CMK (cell line): ENCODE results near the gene CABLES1.
A peak's percentile ranks its signal among the peaks of the same experiment; 100 is the strongest.

Source experiments
- DNase-seq: peaks from one replicate; pipeline ENCODE4 v3.0.0-alpha.2; 2010; ENCODE audit warnings: low read depth

Gene CABLES1

GRCh38 chr18:23223641-23224040 lies 88.4 kb downstream of the CABLES1 start:
- no peak for DNase-seq

GRCh38 chr18:23225503-23225902 lies 90.2 kb downstream of the CABLES1 start:
- no peak for DNase-seq

GRCh38 chr18:23226391-23226790 lies 91.1 kb downstream of the CABLES1 start:
- no peak for DNase-seq

GRCh38 chr18:23226930-23227725 lies 91.8 kb downstream of the CABLES1 start:
- no peak for DNase-seq

- DNase-seq, result no peak
These were observed 92.4 kb downstream of the CABLES1 start for GRCh38 chr18:23227726-23228070.

- no peak for DNase-seq
These were observed 93.1 kb downstream of the CABLES1 start for GRCh38 chr18:23228102-23229061.

GRCh38 chr18:23229472-23229871 lies 94.2 kb downstream of the CABLES1 start:
- DNase-seq, result no peak

- no peak for DNase-seq
These were observed 95.4 kb downstream of the CABLES1 start for GRCh38 chr18:23230686-23231085.

GRCh38 chr18:23231340-23232021 lies 96.2 kb downstream of the CABLES1 start:
- peak; percentile 43 for DNase-seq

- no peak for DNase-seq
These were observed 97.0 kb downstream of the CABLES1 start for GRCh38 chr18:23232331-23232730.

GRCh38 chr18:23234619-23235018 lies 99.3 kb downstream of the CABLES1 start:
- DNase-seq, result no peak

GRCh38 chr18:23235336-23235735 lies 100.1 kb downstream of the CABLES1 start:
- no peak for DNase-seq

GRCh38 chr18:23235860-23236259 lies 100.6 kb downstream of the CABLES1 start:
- DNase-seq, result no peak

- DNase-seq, result no peak
These were observed 101.7 kb downstream of the CABLES1 start for GRCh38 chr18:23236876-23237468.

- DNase-seq, result no peak
These were observed 102.4 kb downstream of the CABLES1 start for GRCh38 chr18:23237524-23238151.

- DNase-seq, result no peak
These were observed 102.9 kb downstream of the CABLES1 start for GRCh38 chr18:23238152-23238531.

- DNase-seq, result no peak
These were observed 103.5 kb downstream of the CABLES1 start for GRCh38 chr18:23238651-23239349.

GRCh38 chr18:23239350-23239692 lies 104.0 kb downstream of the CABLES1 start:
- no peak for DNase-seq

- DNase-seq, result no peak
These were observed 104.8 kb downstream of the CABLES1 start for GRCh38 chr18:23239885-23240608.

GRCh38 chr18:23240609-23240930 lies 105.3 kb downstream of the CABLES1 start:
- no peak for DNase-seq
